NCI-H2107 treated with DMSO at 0.1 percent for 48 hours (cell line): ENCODE results near the gene PCDHB11.
"Not testable (repeated sequence)": the region's sequence is repeated elsewhere in the genome, so short reads cannot be mapped to it uniquely, and the experiment has no call there.

ENCODE experiments used
- DNase-seq: peaks from one replicate; lab custom pipeline; 2025; ENCODE audit not compliant: unreplicated experiment; lab: John Stamatoyannopoulos, UW

Gene PCDHB11

GRCh38 chr5:141199359-141200235 is at the start of gene PCDHB11:
TSS of gene PCDHB11 (plus strand) at chr5:141199627. CDS start at chr5:141199775, 148 bp downstream.
- no peak for DNase-seq

GRCh38 chr5:141149812-141150211 is 49.6 kb upstream of the PCDHB11 start, which contains the start of gene PCDHB6:
TSS of gene PCDHB6 (plus strand) at chr5:141150057. CDS start at chr5:141150258, 201 bp downstream.
- DNase-seq: no peak

- no peak for DNase-seq
Measured at GRCh38 chr5:141150224-141150992, 49.0 kb upstream of the PCDHB11 start.

- no peak for DNase-seq
Measured at GRCh38 chr5:141150993-141151325, 48.5 kb upstream of the PCDHB11 start.

- DNase-seq: not testable (repeated sequence)
Measured at GRCh38 chr5:141151632-141152031, 47.8 kb upstream of the PCDHB11 start.

- not testable (repeated sequence) for DNase-seq
Measured at GRCh38 chr5:141152096-141152495, 47.3 kb upstream of the PCDHB11 start.

GRCh38 chr5:141155540-141156374 is 43.7 kb upstream of the PCDHB11 start:
- DNase-seq: no peak

GRCh38 chr5:141157356-141157755 is 42.1 kb upstream of the PCDHB11 start:
- not testable (repeated sequence) for DNase-seq

- not testable (repeated sequence) for DNase-seq
Measured at GRCh38 chr5:141157901-141158300, 41.5 kb upstream of the PCDHB11 start.

- no peak for DNase-seq
Measured at GRCh38 chr5:141172381-141173204, 26.8 kb upstream of the PCDHB11 start, which contains the start of gene PCDHB7. TSS of gene PCDHB7 (plus strand) at chr5:141172644. CDS start at chr5:141172836, 192 bp downstream.

GRCh38 chr5:141174291-141175104 is 24.9 kb upstream of the PCDHB11 start:
- DNase-seq: not testable (repeated sequence)

GRCh38 chr5:141175933-141176332 is 23.5 kb upstream of the PCDHB11 start:
- no peak for DNase-seq

- DNase-seq: not testable (repeated sequence)
Measured at GRCh38 chr5:141177577-141178191, 21.7 kb upstream of the PCDHB11 start, which contains the start of gene PCDHB8. TSS of gene PCDHB8 (plus strand) at chr5:141177790. CDS start at chr5:141178035, 245 bp downstream.

- DNase-seq: not testable (repeated sequence)
Measured at GRCh38 chr5:141179371-141179770, 20.1 kb upstream of the PCDHB11 start.

GRCh38 chr5:141179876-141180275 is 19.6 kb upstream of the PCDHB11 start:
- not testable (repeated sequence) for DNase-seq

GRCh38 chr5:141180313-141180712 is 19.1 kb upstream of the PCDHB11 start:
- no peak for DNase-seq

GRCh38 chr5:141182248-141182647 is 17.2 kb upstream of the PCDHB11 start, which contains the start of gene PCDHB16:
TSS of gene PCDHB16 (plus strand) at chr5:141182387. CDS start at chr5:141182560, 173 bp downstream.
- DNase-seq: no peak

GRCh38 chr5:141184117-141184855 is 15.1 kb upstream of the PCDHB11 start:
- not testable (repeated sequence) for DNase-seq
